Gastroesophageal sphincter (tissue), 3 donors: ENCODE results near the gene EML1.

Experiments
- EP300 ChIP-seq: sonication (generic); formaldehyde crosslinking; IDR thresholded peaks from one replicate; pipeline ENCODE4 v1.6.1; 2017; ENCODE audit warnings: antibody characterized with exemption, mild to moderate bottlenecking
- POLR2A ChIP-seq, 2 donors: fragments of 450-650 bp; IDR thresholded peaks; one replicate each; pipeline ENCODE4 v1.6.1; 2017; ENCODE audit warnings: antibody characterized with exemption in 2 of 2, mild to moderate bottlenecking in 2 of 2, moderate library complexity in 1 of 2
- POLR2AphosphoS5 ChIP-seq: sonication (generic); formaldehyde crosslinking; IDR thresholded peaks from one replicate; pipeline ENCODE4 v1.6.1; 2017; ENCODE audit warnings: antibody characterized with exemption
- TF ChIP-seq, protein P1 (sequence below), 4 experiments: fragments of 200-600 bp in 2 of 4; fragments of 450-650 bp in 2 of 4; sonication (generic) in 1 of 4; IDR thresholded peaks; one replicate each; pipeline ENCODE4 v1.5.1; 2017 to 2019; ENCODE audit warnings: antibody characterized with exemption in 4 of 4, mild to moderate bottlenecking in 2 of 4, moderate library complexity in 2 of 4

DNA sequence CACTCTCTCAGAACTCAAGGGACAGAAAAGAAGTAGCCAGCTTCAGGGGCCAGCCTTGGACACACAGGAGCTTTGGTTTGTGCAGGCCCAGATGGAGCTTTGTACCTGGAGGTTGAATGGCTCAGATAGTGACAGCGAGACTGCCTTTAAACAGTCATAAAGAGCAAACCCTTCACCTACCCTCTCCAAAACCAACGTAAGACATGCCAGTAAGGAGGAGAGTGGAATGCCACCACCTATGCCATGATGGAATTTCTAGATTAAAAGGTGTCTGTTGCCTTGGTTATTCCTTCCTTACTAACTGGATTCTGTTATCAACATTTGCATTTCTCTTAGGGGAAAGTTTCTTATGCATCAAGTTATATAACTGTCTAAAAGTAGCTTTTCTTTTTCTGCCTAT is 98.1 kb downstream of the EML1 start:
- TF ChIP-seq POLR2AphosphoS5 (no peak), POLR2A (IDR thresholded peaks at IDR 0.05) (no peak), EP300 (no peak)
- TF ChIP-seq, protein P1, sequence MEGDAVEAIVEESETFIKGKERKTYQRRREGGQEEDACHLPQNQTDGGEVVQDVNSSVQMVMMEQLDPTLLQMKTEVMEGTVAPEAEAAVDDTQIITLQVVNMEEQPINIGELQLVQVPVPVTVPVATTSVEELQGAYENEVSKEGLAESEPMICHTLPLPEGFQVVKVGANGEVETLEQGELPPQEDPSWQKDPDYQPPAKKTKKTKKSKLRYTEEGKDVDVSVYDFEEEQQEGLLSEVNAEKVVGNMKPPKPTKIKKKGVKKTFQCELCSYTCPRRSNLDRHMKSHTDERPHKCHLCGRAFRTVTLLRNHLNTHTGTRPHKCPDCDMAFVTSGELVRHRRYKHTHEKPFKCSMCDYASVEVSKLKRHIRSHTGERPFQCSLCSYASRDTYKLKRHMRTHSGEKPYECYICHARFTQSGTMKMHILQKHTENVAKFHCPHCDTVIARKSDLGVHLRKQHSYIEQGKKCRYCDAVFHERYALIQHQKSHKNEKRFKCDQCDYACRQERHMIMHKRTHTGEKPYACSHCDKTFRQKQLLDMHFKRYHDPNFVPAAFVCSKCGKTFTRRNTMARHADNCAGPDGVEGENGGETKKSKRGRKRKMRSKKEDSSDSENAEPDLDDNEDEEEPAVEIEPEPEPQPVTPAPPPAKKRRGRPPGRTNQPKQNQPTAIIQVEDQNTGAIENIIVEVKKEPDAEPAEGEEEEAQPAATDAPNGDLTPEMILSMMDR (IDR thresholded peaks at IDR 0.05), result no peak
